SK-MEL-5 (cell line): ENCODE measurements around the gene HYAL2. TPM values are rescaled to one million over a fixed set of nuclear protein-coding genes. Genes with fewer than 3 reads are reported as not detected.
"Not testable (repeated sequence)": the region's sequence is repeated elsewhere in the genome, so short reads cannot be mapped to it uniquely, and the experiment has no call there.

Source experiments
- DNase-seq: peaks from one replicate; pipeline ENCODE4 v3.0.0-alpha.2; 2016; ENCODE audit warnings: low read depth, low spot score
- in situ Hi-C: cut with HindIII; loops from 2 replicates; pipeline ENCODE4 v1.10.0; 2016; ENCODE audit warnings: low sequenced_read_pairs, high pct_unique_total_duplicates, low pct_unique_long_range_greater_than_20kb
- total RNA-seq: library from RNA; depleted of rRNA; stranded (reverse); fragments of >200 nt; shearing (Covaris generic); gene quantifications from 2 replicates; pipeline ENCODE4 v1.2.3, GENCODE V29; 2014

The HYAL2 gene
- total RNA-seq, 1 experiment from 2014 or later = 86.4 TPM

- in situ Hi-C loops = no loop called here
- peak; percentile 89 for DNase-seq
Measured at GRCh38 chr3:50321336-50322114, 1.0 kb downstream of the HYAL2 start.

GRCh38 chr3:50320853-50321335 lies 1.7 kb downstream of the HYAL2 start:
- in situ Hi-C loops = no loop called here

GRCh38 chr3:50319894-50320625 lies 2.5 kb downstream of the HYAL2 start:
- no peak for DNase-seq
- in situ Hi-C loops = no loop called here

More at GRCh38 chr3:50320853-50321335, 1.7 kb downstream of the HYAL2 start:
- DNase-seq = peak; percentile 73

DNA sequence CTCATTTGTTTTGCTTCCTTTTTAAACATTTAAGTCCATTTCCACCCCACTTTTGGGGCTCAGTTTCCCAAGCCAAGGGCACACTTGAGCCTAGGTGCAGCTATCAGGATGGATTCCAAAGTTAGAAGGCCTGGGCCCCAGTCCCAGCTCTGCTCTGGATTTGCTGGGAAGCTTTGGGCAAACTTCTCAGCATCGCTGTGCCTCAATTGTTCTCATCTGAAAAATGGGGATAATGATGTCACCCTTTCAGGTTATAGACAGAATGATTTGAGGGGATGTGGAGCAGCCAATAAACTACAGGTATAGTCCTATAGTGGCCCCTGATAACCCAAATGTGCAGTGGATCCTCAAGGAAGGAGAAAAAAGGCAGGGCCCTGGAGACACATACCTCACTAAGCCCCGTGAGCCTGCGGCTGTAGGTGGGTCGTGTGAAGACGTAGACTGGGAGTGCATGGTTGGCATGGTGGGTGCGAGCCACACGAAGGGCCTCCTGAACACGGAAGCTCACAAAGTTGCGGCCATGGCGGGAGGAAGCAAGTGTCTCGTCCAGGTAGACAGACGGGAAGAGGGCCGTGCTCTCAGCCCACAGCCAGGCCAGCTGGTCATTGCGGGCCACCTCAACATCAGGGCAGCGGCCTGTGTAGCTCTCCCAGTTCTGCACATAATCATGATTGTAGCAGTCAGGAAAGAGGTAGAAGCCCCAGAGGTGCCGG lies 3.2 kb downstream of the HYAL2 start:
- in situ Hi-C loops = no loop called here
- no peak for DNase-seq

DNA sequence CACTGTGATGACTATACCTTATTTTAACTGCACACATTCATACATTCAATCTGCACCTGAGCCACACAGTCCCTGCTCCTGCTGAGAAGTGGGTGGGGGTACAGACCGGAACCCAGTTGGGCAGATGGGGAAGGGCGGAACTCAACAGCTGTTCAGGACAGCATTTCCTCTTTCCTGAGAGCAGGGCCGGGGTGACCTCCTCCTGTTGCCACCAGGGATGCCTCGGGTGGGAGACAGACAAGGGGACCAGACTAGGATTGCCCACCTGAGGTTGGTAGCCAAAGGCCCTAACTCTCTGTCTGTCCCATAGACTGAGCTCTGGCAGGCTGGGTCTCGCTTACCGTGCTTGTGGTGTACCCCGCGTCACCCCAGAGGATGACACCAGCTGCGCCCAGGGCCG lies 3.9 kb downstream of the HYAL2 start:
- in situ Hi-C loops = no loop called here
- DNase-seq = no peak

- in situ Hi-C loops = no loop called here
Measured at GRCh38 chr3:50318163-50318562, 4.4 kb downstream of the HYAL2 start.

DNA sequence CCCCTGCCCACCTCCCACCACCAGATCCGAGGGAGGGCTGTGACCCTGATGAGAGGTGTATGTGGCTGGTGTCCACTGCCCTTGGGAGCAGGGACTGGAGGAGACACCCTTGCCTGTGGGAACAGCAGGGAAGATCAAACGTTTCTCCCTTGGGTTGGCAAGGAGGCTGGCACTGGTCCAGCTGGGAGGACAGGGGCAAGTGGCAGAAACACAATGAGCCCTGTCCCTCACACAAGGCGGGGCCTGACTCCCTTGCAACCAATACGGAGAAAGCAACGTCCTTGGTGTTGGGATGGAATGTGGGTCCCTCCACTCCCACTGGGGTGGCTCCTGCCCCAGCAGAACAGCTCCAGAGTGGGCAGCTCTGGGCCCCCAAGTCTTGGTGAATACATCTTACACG lies 5.2 kb downstream of the HYAL2 start:
- in situ Hi-C loops = no loop called here
- DNase-seq = no peak

More at GRCh38 chr3:50318163-50318562, 4.4 kb downstream of the HYAL2 start:
- DNase-seq = no peak

GRCh38 chr3:50316657-50317242 lies 5.8 kb downstream of the HYAL2 start:
- no peak for DNase-seq
- in situ Hi-C loops = no loop called here

DNA sequence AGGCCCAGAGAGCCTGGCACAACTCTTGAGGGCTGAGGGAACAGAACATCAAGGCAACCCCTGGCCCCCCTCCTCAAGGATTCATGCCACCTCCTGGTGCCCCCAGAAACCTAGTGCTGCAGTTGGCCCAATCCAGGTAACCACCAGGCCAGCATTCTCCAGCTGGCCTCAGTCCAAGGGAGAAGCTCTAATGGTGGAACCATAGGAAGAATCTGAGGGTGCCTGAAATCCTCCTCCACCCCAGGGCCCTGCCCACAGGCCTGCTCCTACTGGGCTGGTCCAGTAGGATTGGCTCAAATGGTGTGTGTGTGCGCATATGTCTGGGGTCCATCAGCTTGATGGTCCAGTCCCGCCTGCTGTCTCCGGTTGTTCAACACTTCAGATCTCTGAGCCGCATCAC lies 7.7 kb downstream of the HYAL2 start:
- no peak for DNase-seq
- in situ Hi-C loops = no loop called here

DNA sequence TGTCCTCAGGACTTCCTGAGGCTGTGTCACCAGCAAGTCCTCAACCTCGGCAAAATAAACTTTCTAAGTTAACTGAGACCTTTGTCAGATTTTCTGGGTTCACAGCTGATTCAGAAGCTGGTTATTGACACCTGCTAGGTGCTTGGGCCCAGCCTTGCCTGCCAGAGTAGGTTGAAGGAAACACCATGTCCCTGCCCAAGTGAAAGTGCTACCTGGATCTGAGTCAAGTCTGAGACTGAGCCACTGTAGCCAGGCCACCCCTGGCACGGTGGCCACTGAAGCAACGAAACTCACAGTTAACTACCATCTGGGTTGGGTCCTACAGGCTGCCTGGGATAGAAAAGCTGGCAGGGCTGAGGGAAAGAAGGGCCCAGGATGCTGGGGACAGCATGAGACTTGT lies 8.2 kb downstream of the HYAL2 start:
- in situ Hi-C loops = no loop called here

DNA sequence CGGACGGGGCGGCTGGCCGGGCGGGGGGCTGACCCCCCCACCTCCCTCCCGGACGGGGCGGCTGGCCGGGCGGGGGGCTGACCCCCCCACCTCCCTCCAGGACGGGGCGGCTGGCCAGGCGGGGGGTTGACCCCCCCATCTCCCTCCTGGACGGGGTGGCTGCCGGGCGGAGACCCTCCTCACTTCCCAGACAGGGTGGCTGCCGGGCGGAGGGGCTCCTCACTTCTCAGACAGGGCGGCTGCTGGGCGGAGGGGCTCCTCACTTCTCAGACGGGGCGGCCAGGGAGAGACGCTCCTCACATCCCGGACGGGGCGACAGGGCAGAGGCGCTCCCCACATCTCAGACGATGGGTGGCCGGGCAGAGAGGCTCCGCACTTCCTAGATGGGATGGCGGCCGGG lies 10.5 kb downstream of the HYAL2 start:
- in situ Hi-C loops, DNase-seq: not testable (repeated sequence)

More for the DNA sequence above, 8.2 kb downstream of the HYAL2 start:
- no peak for DNase-seq

- in situ Hi-C loops = no loop called here
Measured at GRCh38 chr3:50304601-50305000, 17.9 kb downstream of the HYAL2 start.

GRCh38 chr3:50303013-50303815 lies 19.3 kb downstream of the HYAL2 start, which contains the start of gene HYAL1:
TSS of gene HYAL1 (minus strand) at chr3:50303574. CDS start at chr3:50302956, 618 bp downstream.
- in situ Hi-C loops = no loop called here
- DNase-seq = peak; percentile 49

More at GRCh38 chr3:50304601-50305000, 17.9 kb downstream of the HYAL2 start:
- DNase-seq = peak; percentile 21

GRCh38 chr3:50302095-50303012 lies 20.2 kb downstream of the HYAL2 start:
- no peak for DNase-seq
- in situ Hi-C loops = no loop called here

DNA sequence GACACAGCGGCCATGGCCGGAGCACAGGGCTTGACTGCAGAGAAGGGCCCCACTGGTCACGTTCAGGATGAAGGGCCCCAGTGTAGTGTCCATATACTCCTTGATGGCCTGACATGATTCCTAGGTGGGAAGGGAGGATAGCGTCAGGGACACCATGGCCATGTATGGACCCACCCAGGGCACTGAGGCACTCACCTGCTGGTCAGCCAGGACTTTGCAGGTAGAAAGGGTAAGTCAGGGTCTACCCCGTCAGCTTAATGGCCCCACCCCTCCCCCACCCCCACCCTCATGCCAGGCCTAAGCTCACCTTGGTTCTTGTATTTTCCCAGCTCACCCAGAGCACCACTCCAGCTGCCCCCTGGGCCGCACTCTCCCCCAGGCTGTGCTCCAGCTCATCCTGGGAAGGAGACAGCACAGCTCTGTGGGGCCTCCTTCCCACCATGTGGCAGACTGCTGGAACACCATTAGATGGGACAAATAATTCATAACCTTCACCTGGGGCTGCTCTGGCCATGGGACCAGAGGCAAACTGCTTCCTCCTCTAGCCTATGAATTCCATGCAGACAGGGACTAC lies 21.8 kb downstream of the HYAL2 start:
- no peak for DNase-seq
- in situ Hi-C loops = no loop called here
